ENCODE data around the gene MYMX.

Gene MYMX

GRCh38 chr6:44185953-44186634 lies 30.6 kb upstream of the MYMX start:
- Histone ChIP-seq H3K27ac (no peak overlapping the region), H3K9ac (no peak overlapping the region), H3K4me3 (ENCODE audit: low read depth, low read length) (no peak overlapping the region)

GRCh38 chr6:44186635-44187025 lies 30.1 kb upstream of the MYMX start:
- no peak overlapping the region for H3K4me2 ChIP-seq (ENCODE audit: low read length)
- H2AFZ ChIP-seq: no peak overlapping the region
- no peaks in the 10 kb centered on the region for H3K27me3 ChIP-seq (ENCODE audit: control insufficient read depth, insufficient read depth, low read length)
- no peaks in the 10 kb centered on the region for H3K79me2 ChIP-seq
- no peak overlapping the region for H3K27ac ChIP-seq
- H3K4me1 ChIP-seq: no peaks in the 10 kb centered on the region
- no peaks in the 10 kb centered on the region for H3K9me3 ChIP-seq (ENCODE audit: control insufficient read depth, low read length)
- no peak overlapping the region for H3K4me3 ChIP-seq (ENCODE audit: low read depth, low read length)
- H3K36me3 ChIP-seq (ENCODE audit: control insufficient read depth, insufficient read depth, low read length): no peaks in the 10 kb centered on the region
- H3K9ac ChIP-seq: no peak overlapping the region
- no peak for TF ChIP-seq CTCF (IDR thresholded peaks at IDR 0.05)

More at GRCh38 chr6:44185953-44186634, 30.6 kb upstream of the MYMX start:
- no peaks in the 10 kb centered on the region for H3K79me2 ChIP-seq
- H3K4me1 ChIP-seq: no peaks in the 10 kb centered on the region
- no peaks in the 10 kb centered on the region for H3K9me3 ChIP-seq (ENCODE audit: control insufficient read depth, low read length)
- no peak overlapping the region for H2AFZ ChIP-seq
- H3K36me3 ChIP-seq (ENCODE audit: control insufficient read depth, insufficient read depth, low read length): no peaks in the 10 kb centered on the region
- H3K4me2 ChIP-seq (ENCODE audit: low read length): no peak overlapping the region
- TF ChIP-seq CTCF (IDR thresholded peaks at IDR 0.05): no peak
- no peaks in the 10 kb centered on the region for H3K27me3 ChIP-seq (ENCODE audit: control insufficient read depth, insufficient read depth, low read length)

- Histone ChIP-seq H3K27ac (no peak overlapping the region), H3K4me3 (ENCODE audit: low read depth, low read length) (no peak overlapping the region), H3K79me2 (no peaks in the 10 kb centered on the region), H3K36me3 (ENCODE audit: control insufficient read depth, insufficient read depth, low read length) (no peaks in the 10 kb centered on the region), H2AFZ (no peak overlapping the region), H3K9me3 (ENCODE audit: control insufficient read depth, low read length) (no peaks in the 10 kb centered on the region), H3K27me3 (ENCODE audit: control insufficient read depth, insufficient read depth, low read length) (no peaks in the 10 kb centered on the region), H3K9ac (no peak overlapping the region), H3K4me1 (no peaks in the 10 kb centered on the region), H3K4me2 (ENCODE audit: low read length) (no peak overlapping the region)
- TF ChIP-seq CTCF (IDR thresholded peaks at IDR 0.05): no peak
Observed at GRCh38 chr6:44188819-44189218, 27.9 kb upstream of the MYMX start.

- no peak overlapping the region for H3K27ac ChIP-seq
- no peaks in the 10 kb centered on the region for H3K9me3 ChIP-seq (ENCODE audit: control insufficient read depth, low read length)
- no peaks in the 10 kb centered on the region for H3K27me3 ChIP-seq (ENCODE audit: control insufficient read depth, insufficient read depth, low read length)
- H3K9ac ChIP-seq: no peak overlapping the region
- H3K4me1 ChIP-seq: no peaks in the 10 kb centered on the region
- H3K79me2 ChIP-seq: no peaks in the 10 kb centered on the region
- no peak for TF ChIP-seq CTCF (IDR thresholded peaks at IDR 0.05)
- H2AFZ ChIP-seq: no peak overlapping the region
- H3K4me2 ChIP-seq (ENCODE audit: low read length): no peak overlapping the region
- H3K4me3 ChIP-seq (ENCODE audit: low read depth, low read length): no peak overlapping the region
- no peaks in the 10 kb centered on the region for H3K36me3 ChIP-seq (ENCODE audit: control insufficient read depth, insufficient read depth, low read length)
Observed at GRCh38 chr6:44189257-44189656, 27.5 kb upstream of the MYMX start.

GRCh38 chr6:44190715-44191114 lies 26.0 kb upstream of the MYMX start:
- no peak overlapping the region for H2AFZ ChIP-seq
- H3K4me2 ChIP-seq (ENCODE audit: low read length): no peak overlapping the region
- no peaks in the 10 kb centered on the region for H3K27me3 ChIP-seq (ENCODE audit: control insufficient read depth, insufficient read depth, low read length)
- no peaks in the 10 kb centered on the region for H3K36me3 ChIP-seq (ENCODE audit: control insufficient read depth, insufficient read depth, low read length)
- TF ChIP-seq CTCF (IDR thresholded peaks at IDR 0.05): no peak
- no peaks in the 10 kb centered on the region for H3K79me2 ChIP-seq
- H3K4me3 ChIP-seq (ENCODE audit: low read depth, low read length): no peak overlapping the region
- H3K9me3 ChIP-seq (ENCODE audit: control insufficient read depth, low read length): no peaks in the 10 kb centered on the region
- no peak overlapping the region for H3K27ac ChIP-seq
- H3K9ac ChIP-seq: no peak overlapping the region
- H3K4me1 ChIP-seq: no peaks in the 10 kb centered on the region
